Lower leg skin (tissue), 4 donors: ENCODE results near the gene TLR4. TPM values are rescaled to one million over a fixed set of nuclear protein-coding genes. Genes with fewer than 3 reads are reported as not detected.

Source experiments
- DNase-seq, 2 donors: peaks; one replicate each; pipeline ENCODE4 v3.0.0-alpha.2; 2019; ENCODE audit warnings: low spot score in 2 of 2
- H3K4me3 ChIP-seq: fragments of 200-600 bp; sonication (generic); 2 replicates; pipeline ENCODE4 v1.5.1; 2017; ENCODE audit warnings: mild to moderate bottlenecking, low read depth; ENCODE audit not compliant: poor library complexity, severe bottlenecking
- POLR2A ChIP-seq, 2 donors: fragments of 450-650 bp; IDR thresholded peaks; one replicate each; pipeline ENCODE4 v1.6.1; 2016 to 2017; ENCODE audit warnings: antibody characterized with exemption in 2 of 2, mild to moderate bottlenecking in 1 of 2, moderate library complexity in 1 of 2
- WGBS, 2 donors: methylation state at CpG; one replicate each; pipeline ENCODE4 v1.1.5; 2018; 5-methylcytosine and 5-hydroxymethylcytosine counted together
- intact Hi-C: fragments of 100-400 bp; cut with DNase I; formaldehyde crosslinking; loops from one replicate; pipeline ENCODE4 v1.15.0; 2023; ENCODE audit warnings: low total_unique reads
- total RNA-seq, 4 donors: library from RNA; depleted of rRNA; stranded (reverse); fragments of >200 nt; gene quantifications; one replicate each; pipeline ENCODE4 v1.1.0, GENCODE V29; 2016
- TF ChIP-seq, protein P1 (sequence below), 3 donors: fragments of 450-650 bp; IDR thresholded peaks; one replicate each; pipeline ENCODE4 v1.5.1; 2016; ENCODE audit warnings: antibody characterized with exemption in 3 of 3, mild to moderate bottlenecking in 3 of 3, moderate library complexity in 2 of 3

Gene TLR4
- total RNA-seq, 4 donors from 2014 or later, result 3.9 to 11.3 (median 5.3) TPM

DNA sequence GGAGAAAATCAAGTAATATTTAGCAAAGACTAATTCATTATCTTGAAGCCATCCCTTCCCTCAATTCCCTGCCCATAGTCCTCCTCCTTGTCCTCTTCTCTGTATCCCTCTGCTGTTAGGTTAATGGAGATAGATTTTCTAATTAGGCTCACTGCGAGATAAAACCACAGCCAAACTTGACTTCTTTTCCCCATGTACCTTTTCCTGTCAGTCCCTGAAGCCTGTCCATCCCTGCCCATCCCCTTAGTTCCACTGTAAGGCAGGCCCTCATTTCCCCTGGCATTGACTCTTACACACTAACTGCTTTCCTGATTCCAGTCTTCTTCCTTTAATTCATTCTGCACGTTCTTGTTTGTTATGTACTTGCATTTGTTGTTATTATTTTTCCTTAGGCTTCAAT, 1.2 kb downstream of the TLR4 start:
- no peak for TF ChIP-seq POLR2A (IDR thresholded peaks at IDR 0.05)
- TF ChIP-seq, protein P1, sequence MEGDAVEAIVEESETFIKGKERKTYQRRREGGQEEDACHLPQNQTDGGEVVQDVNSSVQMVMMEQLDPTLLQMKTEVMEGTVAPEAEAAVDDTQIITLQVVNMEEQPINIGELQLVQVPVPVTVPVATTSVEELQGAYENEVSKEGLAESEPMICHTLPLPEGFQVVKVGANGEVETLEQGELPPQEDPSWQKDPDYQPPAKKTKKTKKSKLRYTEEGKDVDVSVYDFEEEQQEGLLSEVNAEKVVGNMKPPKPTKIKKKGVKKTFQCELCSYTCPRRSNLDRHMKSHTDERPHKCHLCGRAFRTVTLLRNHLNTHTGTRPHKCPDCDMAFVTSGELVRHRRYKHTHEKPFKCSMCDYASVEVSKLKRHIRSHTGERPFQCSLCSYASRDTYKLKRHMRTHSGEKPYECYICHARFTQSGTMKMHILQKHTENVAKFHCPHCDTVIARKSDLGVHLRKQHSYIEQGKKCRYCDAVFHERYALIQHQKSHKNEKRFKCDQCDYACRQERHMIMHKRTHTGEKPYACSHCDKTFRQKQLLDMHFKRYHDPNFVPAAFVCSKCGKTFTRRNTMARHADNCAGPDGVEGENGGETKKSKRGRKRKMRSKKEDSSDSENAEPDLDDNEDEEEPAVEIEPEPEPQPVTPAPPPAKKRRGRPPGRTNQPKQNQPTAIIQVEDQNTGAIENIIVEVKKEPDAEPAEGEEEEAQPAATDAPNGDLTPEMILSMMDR (IDR thresholded peaks at IDR 0.05), result no peak

DNA sequence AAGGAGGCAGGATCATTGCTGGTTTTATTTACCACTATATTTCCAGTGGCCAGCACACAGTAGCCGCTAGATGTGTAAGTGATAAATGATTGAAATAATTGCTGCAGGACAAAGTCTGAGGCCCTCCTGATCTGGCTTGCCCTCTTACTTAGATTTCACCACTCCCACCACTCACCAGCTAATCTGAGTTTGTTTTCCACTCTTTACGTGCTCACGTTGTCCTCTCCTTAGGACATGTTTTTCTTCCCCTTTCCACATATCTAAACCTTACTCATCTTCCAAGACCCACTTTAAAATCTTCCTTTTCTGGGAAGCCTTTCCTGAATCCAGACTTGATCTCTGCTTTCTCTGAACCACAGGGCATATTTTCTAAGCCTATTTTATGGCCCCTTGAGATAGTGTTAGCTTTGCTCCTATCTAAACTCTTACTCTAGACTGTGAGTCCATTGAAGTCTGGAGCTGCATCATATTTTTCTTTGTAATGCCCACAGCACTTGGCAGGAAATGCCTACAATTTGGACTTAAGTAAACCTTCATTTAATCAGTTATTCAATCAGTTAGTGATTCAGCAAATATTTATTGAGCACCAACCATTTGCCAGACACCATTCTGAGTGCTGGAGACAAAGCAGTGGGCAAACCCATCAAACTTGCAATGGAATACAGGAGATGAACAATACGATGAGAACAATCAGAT, 2.4 kb downstream of the TLR4 start:
- DNase-seq, result no peak
- TF ChIP-seq, protein P1 (IDR thresholded peaks at IDR 0.05), result no peak
- TF ChIP-seq POLR2A (IDR thresholded peaks at IDR 0.05), result no peak
- H3K4me3 ChIP-seq, result no peak overlapping the region
- 67 to 72% methylated on average over 4 of the region's 4 CpGs for WGBS, 2 donors
- intact Hi-C loops, result no loop called here

More for the DNA sequence above, 1.2 kb downstream of the TLR4 start:
- 61 to 64% methylated on average over 2 of the region's 2 CpGs for WGBS, 2 donors
- no peak overlapping the region for H3K4me3 ChIP-seq
- DNase-seq, result no peak
- intact Hi-C loops, result no loop called here

DNA sequence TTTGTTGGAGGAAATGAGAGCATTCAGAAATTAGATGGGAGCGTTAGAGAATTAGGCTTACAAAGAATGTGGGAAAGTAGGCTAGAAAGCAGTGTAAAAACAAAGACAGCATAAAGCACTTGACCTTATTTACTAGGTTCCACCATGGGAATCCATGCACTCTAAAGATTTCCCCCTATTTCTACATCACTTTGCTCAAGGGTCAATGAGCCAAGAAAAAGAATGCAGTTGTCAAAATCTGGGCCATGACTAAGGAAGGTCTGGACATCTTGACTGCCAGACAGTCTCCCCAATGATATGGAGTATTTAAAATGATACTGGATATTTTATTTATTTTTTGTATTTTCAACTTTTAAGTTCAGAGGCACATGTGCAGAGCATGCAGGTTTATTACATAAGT, 3.4 kb downstream of the TLR4 start:
- H3K4me3 ChIP-seq, result no peak overlapping the region
- intact Hi-C loops, result no loop called here
- DNase-seq, result no peak
- no peak for TF ChIP-seq POLR2A (IDR thresholded peaks at IDR 0.05)
- TF ChIP-seq, protein P1 (IDR thresholded peaks at IDR 0.05), result no peak
- WGBS, 2 donors, result 68 to 73% methylated on average over 1 of the region's 1 CpG

DNA sequence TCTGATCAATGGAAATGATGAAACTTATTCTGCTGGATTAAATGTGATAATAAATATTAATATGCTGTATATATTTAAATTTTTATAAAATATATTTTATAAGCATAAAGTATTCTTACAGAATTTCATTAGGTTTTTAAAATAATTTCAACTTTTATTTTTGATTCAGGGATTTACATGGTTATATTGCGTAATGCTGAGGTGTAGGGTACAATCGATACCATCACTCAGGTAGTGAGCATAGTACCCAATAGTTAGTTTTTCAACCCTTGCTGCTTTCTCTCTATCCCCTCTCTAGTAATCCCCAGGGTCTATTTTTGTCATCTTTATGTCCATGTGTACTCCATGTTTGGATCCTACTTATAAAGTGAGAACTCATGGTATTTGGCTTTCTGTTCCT, 5.7 kb downstream of the TLR4 start:
- TF ChIP-seq POLR2A (IDR thresholded peaks at IDR 0.05), result no peak
- TF ChIP-seq, protein P1 (IDR thresholded peaks at IDR 0.05), result no peak
- intact Hi-C loops, result no loop called here
- no peak for DNase-seq
- WGBS, 2 donors, result 97 to 100% methylated on average over 2 of the region's 2 CpGs
- H3K4me3 ChIP-seq, result no peak overlapping the region

DNA sequence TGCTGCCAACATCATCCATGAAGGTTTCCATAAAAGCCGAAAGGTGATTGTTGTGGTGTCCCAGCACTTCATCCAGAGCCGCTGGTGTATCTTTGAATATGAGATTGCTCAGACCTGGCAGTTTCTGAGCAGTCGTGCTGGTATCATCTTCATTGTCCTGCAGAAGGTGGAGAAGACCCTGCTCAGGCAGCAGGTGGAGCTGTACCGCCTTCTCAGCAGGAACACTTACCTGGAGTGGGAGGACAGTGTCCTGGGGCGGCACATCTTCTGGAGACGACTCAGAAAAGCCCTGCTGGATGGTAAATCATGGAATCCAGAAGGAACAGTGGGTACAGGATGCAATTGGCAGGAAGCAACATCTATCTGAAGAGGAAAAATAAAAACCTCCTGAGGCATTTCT, 10.1 kb downstream of the TLR4 start:
- no peak overlapping the region for H3K4me3 ChIP-seq
- no peak for TF ChIP-seq POLR2A (IDR thresholded peaks at IDR 0.05)
- TF ChIP-seq, protein P1 (IDR thresholded peaks at IDR 0.05), result no peak
- no peak for DNase-seq
- WGBS, 2 donors, result 75 to 86% methylated on average over 6 of the region's 6 CpGs
- intact Hi-C loops, result no loop called here
